Skeletal muscle cell (primary cell): Measurements from ENCODE around the gene FAM47C.

ENCODE experiments used
- DNase-seq: peaks from one replicate; pipeline ENCODE4 v3.0.0-alpha.2; 2010; ENCODE audit warnings: low read depth
- H3K4me3 ChIP-seq: 2 replicates; pipeline ENCODE4 v1.5.1; 2011; ENCODE audit warnings: low read depth, mild to moderate bottlenecking, control low read depth, low read length, moderate library complexity

FAM47C gene

DNA sequence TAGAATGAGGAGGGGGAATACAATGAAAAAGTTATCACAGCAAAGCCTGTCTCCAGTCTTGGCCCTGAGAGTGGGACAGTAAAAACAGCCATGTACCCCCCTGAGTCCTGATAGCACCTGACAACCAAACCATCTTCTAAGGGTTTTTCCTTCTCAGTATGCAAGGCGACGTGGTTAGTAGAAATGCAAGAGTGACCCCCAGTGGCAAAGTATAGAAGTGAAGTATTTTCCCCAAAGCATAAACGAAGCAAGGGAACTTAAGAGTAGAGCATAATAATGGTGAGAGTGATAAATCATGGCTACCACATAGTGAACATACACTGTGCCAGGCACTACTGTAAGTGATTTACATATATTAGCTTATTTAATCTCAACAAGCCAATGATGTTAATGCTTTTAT, 52.8 kb downstream of the FAM47C start:
- no peak for DNase-seq
- H3K4me3 ChIP-seq: no peak overlapping the region
